ENCODE data around the gene PRICKLE4. TPM values are rescaled to one million over a fixed set of nuclear protein-coding genes. Genes with fewer than 3 reads are reported as not detected.

PRICKLE4 gene
- total and polyA plus RNA-seq, 2 donors (not counting 1 experiment from before 2014, with no cell fraction given): 0.60 TPM; not detected in 1

- peaks cover 4% of the 10 kb centered on the region for H4K20me1 ChIP-seq (ENCODE audit: control insufficient read depth, insufficient read depth, low read length, poor library complexity, severe bottlenecking)
- Mint-ChIP-seq H3K4me1 (peaks cover 38% of the 10 kb centered on the region), H3K27ac (no peak overlapping the region), H3K4me3 (peak overlapping the region; percentile 79), H3K9me3 (ENCODE audit: insufficient read depth) (no peaks in the 10 kb centered on the region), H3K27me3 (no peaks in the 10 kb centered on the region)
- DNase-seq: no peak
- peaks cover 26 to 37% of the 10 kb centered on the region in 2 donors for H3K4me1 ChIP-seq (ENCODE audit: control insufficient read depth in 2 of 2, insufficient read depth in 2 of 2, low read length in 2 of 2)
- H3K4me3 ChIP-seq (ENCODE audit: control extremely low read depth in 1 of 5, extremely low read depth in 1 of 5, insufficient read depth in 1 of 5, low read depth in 2 of 5, low read length in 4 of 5): no peak overlapping the region
- peaks cover 8% of the 10 kb centered on the region for H3K79me2 ChIP-seq (ENCODE audit: control insufficient read depth, insufficient read depth, low read length)
- no peak overlapping the region for H3K27ac ChIP-seq (ENCODE audit: low read length in 2 of 2)
- WGBS (ENCODE audit: insufficient coverage): no CpG with 5 or more reads among the region's 3 CpGs
- no peak overlapping the region for H3K9ac ChIP-seq (ENCODE audit: low read length)
- no peak for TF ChIP-seq EZH2 (IDR thresholded peaks at IDR 0.05; ENCODE audit: borderline replicate concordance, insufficient read depth, low read depth, low read length, poor library complexity, severe bottlenecking)
- no peak for TF ChIP-seq CTCF (IDR thresholded peaks at IDR 0.05)
- H2AFZ ChIP-seq (ENCODE audit: insufficient read depth, low read depth, low read length, poor library complexity, severe bottlenecking): no peak overlapping the region
- no peaks in the 10 kb centered on the region for H3K27me3 ChIP-seq (replicated peaks in 1 of 4; ENCODE audit: control extremely low read depth in 1 of 4, control insufficient read depth in 3 of 4, insufficient read depth in 4 of 4, low read length in 3 of 4)
- H3K4me2 ChIP-seq (replicated peaks; ENCODE audit: low read depth, low read length, poor library complexity, severe bottlenecking): peak overlapping the region; percentile 90
- ChIA-PET POLR2A (interaction anchor here (0.6 to 1.0 kb wide), 3 partner anchors 269 to 387 kb away, joined by 3 to 6 read pairs (median 5); partner anchors contain the start of gene TAF8), CTCF (interaction anchor here (1.2 to 10.0 kb wide), 6 partner anchors 13 to 433 kb away, joined by 3 to 198 read pairs (median 7); partner anchors contain the start of genes BYSL, MED20 and TAF8)
- intact Hi-C loops (cut with micrococcal nuclease): loop anchor here (10.0 kb wide), 1 partner anchor 943 kb away; the partner anchor contains the start of gene PRPH2
- no peaks in the 10 kb centered on the region for H3K9me3 ChIP-seq (ENCODE audit: control extremely low read depth in 1 of 3, control insufficient read depth in 2 of 3, insufficient read depth in 1 of 3, low read length in 2 of 3)
- H3K36me3 ChIP-seq (replicated peaks in 1 of 2; ENCODE audit: control extremely low read depth in 1 of 2, control insufficient read depth in 1 of 2, extremely low read depth in 1 of 2, insufficient read depth in 2 of 2, low read length in 1 of 2): peaks cover 0 to 9% of the 10 kb centered on the region in 2 experiments
- ATAC-seq (ENCODE audit: low read depth): no peak
Measured at GRCh38 chr6:41781366-41781730, 766 bp downstream of the PRICKLE4 start.

GRCh38 chr6:41783106-41783780, 2.7 kb downstream of the PRICKLE4 start:
- H3K9me3 Mint-ChIP-seq (ENCODE audit: insufficient read depth): no peaks in the 10 kb centered on the region
- Histone ChIP-seq H3K27ac (ENCODE audit: low read length in 2 of 2) (no peak overlapping the region), H3K79me2 (ENCODE audit: control insufficient read depth, insufficient read depth, low read length) (peaks cover 13% of the 10 kb centered on the region), H2AFZ (ENCODE audit: insufficient read depth, low read depth, low read length, poor library complexity, severe bottlenecking) (no peak overlapping the region), H3K27me3 (replicated peaks in 1 of 4; ENCODE audit: control extremely low read depth in 1 of 4, control insufficient read depth in 3 of 4, insufficient read depth in 4 of 4, low read length in 3 of 4) (no peaks in the 10 kb centered on the region), H3K36me3 (replicated peaks in 1 of 2; ENCODE audit: control extremely low read depth in 1 of 2, control insufficient read depth in 1 of 2, extremely low read depth in 1 of 2, insufficient read depth in 2 of 2, low read length in 1 of 2) (no peaks in the 10 kb centered on the region), H3K9ac (ENCODE audit: low read length) (no peak overlapping the region), H3K4me2 (replicated peaks; ENCODE audit: low read depth, low read length, poor library complexity, severe bottlenecking) (no peak overlapping the region), H3K9me3 (ENCODE audit: control extremely low read depth in 1 of 3, control insufficient read depth in 2 of 3, insufficient read depth in 1 of 3, low read length in 2 of 3) (no peaks in the 10 kb centered on the region), H3K4me3 (ENCODE audit: control extremely low read depth in 1 of 5, extremely low read depth in 1 of 5, insufficient read depth in 1 of 5, low read depth in 2 of 5, low read length in 4 of 5) (no peak overlapping the region), H4K20me1 (ENCODE audit: control insufficient read depth, insufficient read depth, low read length, poor library complexity, severe bottlenecking) (peaks cover 4% of the 10 kb centered on the region), H3K4me1 (ENCODE audit: control insufficient read depth in 2 of 2, insufficient read depth in 2 of 2, low read length in 2 of 2) (peaks cover 26 to 37% of the 10 kb centered on the region in 2 donors)
- intact Hi-C loops (cut with micrococcal nuclease): loop anchor here (10.0 kb wide), 1 partner anchor 942 kb away; the partner anchor contains the start of gene PRPH2
- TF ChIP-seq CTCF (IDR thresholded peaks at IDR 0.05) (no peak), EZH2 (IDR thresholded peaks at IDR 0.05; ENCODE audit: borderline replicate concordance, insufficient read depth, low read depth, low read length, poor library complexity, severe bottlenecking) (no peak)
- peaks cover 41% of the 10 kb centered on the region for H3K4me1 Mint-ChIP-seq
- DNase-seq (no peak), ATAC-seq (ENCODE audit: low read depth) (no peak)
- ChIA-PET CTCF (interaction anchor here (1.4 to 10.0 kb wide), 3 partner anchors 138 to 263 kb away, joined by 4 to 198 read pairs (median 5); partner anchors contain the start of genes BYSL, MED20 and TAF8), POLR2A (interaction anchor here (1.2 kb wide), 1 partner anchor 263 kb away, joined by 5 read pairs; no protein-coding TSS in a partner anchor)
- WGBS (ENCODE audit: insufficient coverage): 100% methylated on average over 4 of the region's 6 CpGs
- no peak overlapping the region for H3K27ac Mint-ChIP-seq
- no peaks in the 10 kb centered on the region for H3K27me3 Mint-ChIP-seq
- H3K4me3 Mint-ChIP-seq: peak overlapping the region; percentile 21

All from B cell (primary cell).